Heart left ventricle (tissue), 13 donors: Measurements from ENCODE around the gene MMRN2.

Experiments
- POLR2A ChIP-seq, 2 donors: fragments of 450-650 bp; IDR thresholded peaks; one replicate each; pipeline ENCODE4 v1.6.1; 2017; ENCODE audit warnings: antibody characterized with exemption in 2 of 2, mild to moderate bottlenecking in 2 of 2, moderate library complexity in 2 of 2
- TF ChIP-seq, protein P1 (sequence below), 12 donors: fragments of 200-600 bp; sonication (generic) in 4 of 12; IDR thresholded peaks; one replicate each; pipeline versions ENCODE4 v1.5.0 to v1.8.0; 2018 to 2022; ENCODE audit warnings: antibody characterized with exemption in 12 of 12, mild to moderate bottlenecking in 5 of 12
- donor health status: ischemic (EF 13 %, LVEDD 7.1; RV severe dilation, severe dysfunction).
- donor health status: DM: no; HTN: yes; CAD: no.
- donor health status: DM: no; HTN: no; CAD: no.
- donor health status: ischemic (EF 25% LVEDD 6.9; RV normal size, moderate dysfunction).
- donor health status: ischemic (EF 25% LVEDD 5.7; RV mildly dilated, moderate dysfunction).
- donor health status: ischemic (EF 35%, LVEDD 5.7; RV mildly dilated, moderate dysfunction).
- donor health status: nonischemic (EF 11% LVEDD 7.7; RV severe dilation, severe dysfunction).
- donor health status: DM: yes; HTN: yes; CAD: no.
- donor health status: PGD.
- donor health status: ischemic (EF 29% LVEDD 5.4; RV normal size, mild dysfunction).
- donor health status: nonischemic (EF 23%, LVEDD 6.1; RV moderate dilation, normal function).

- TF ChIP-seq, protein P1, sequence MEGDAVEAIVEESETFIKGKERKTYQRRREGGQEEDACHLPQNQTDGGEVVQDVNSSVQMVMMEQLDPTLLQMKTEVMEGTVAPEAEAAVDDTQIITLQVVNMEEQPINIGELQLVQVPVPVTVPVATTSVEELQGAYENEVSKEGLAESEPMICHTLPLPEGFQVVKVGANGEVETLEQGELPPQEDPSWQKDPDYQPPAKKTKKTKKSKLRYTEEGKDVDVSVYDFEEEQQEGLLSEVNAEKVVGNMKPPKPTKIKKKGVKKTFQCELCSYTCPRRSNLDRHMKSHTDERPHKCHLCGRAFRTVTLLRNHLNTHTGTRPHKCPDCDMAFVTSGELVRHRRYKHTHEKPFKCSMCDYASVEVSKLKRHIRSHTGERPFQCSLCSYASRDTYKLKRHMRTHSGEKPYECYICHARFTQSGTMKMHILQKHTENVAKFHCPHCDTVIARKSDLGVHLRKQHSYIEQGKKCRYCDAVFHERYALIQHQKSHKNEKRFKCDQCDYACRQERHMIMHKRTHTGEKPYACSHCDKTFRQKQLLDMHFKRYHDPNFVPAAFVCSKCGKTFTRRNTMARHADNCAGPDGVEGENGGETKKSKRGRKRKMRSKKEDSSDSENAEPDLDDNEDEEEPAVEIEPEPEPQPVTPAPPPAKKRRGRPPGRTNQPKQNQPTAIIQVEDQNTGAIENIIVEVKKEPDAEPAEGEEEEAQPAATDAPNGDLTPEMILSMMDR (IDR thresholded peaks at IDR 0.05): no peak
- TF ChIP-seq POLR2A (IDR thresholded peaks at IDR 0.05): no peak
These were observed 12.5 kb downstream of the MMRN2 start for GRCh38 chr10:86944907-86945306.
